ENCODE data around the gene UGT1A3.
"Not testable (repeated sequence)": the region's sequence is repeated elsewhere in the genome, so short reads cannot be mapped to it uniquely, and the experiment has no call there.

Gene UGT1A3

GRCh38 chr2:233728723-233729301 is at the start of gene UGT1A3:
Gene UGT1A3 (plus strand): TSS chr2:233729042. CDS start chr2:233729127, 85 bp downstream.
- no peak for DNase-seq

GRCh38 chr2:233679196-233679595 is 49.6 kb upstream of the UGT1A3 start:
- DNase-seq: no peak

DNA sequence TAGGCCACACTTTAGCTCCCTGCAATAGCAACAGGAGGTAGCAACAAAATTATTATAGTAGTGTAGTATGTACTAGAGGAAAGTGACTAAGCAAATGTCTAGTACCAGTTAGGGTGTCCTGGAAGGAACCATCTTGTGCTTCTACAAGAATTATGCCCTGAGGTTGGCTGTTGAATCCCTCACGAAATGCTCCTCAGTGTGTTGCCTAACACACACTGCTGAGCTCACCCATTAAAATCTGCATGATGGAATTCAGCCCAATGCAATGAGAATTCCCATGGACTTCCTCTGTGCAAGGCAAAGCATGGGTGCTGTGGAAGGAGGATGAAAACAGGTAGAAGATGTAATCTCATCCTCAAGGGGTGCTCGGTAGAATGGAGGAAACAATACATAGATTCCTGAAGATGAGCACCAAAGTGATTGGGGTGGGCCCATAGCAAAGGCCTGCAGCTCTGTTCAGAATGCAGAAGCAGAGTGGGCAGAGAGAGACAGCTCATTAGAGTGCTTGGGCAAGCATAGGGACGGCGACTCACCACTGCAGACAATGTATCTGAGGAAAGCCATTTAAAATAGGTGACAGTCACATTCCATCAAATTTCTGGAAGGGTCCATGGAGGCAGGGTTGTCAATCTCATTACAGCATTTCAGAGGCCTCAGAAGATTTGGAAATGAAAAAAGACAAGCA is 48.3 kb upstream of the UGT1A3 start:
- DNase-seq: no peak

DNA sequence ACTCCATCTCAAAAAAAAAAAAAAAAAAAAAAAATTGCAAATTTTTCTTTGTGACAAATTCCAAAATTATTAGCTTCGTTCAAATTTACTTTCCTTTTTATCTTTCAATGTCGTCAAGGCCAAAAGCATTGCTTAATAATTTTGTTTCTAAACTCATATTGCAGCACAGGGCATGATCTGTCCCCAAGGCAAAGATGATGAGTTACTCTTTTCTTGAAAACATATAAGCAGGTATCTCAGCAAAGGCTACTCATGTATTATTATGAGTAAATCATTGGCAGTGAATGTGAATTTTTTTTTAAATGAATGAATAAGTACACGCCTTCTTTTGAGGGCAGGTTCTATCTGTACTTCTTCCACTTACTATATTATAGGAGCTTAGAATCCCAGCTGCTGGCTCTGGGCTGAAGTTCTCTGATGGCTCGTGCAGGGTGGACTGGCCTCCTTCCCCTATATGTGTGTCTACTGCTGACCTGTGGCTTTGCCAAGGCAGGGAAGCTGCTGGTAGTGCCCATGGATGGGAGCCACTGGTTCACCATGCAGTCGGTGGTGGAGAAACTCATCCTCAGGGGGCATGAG is 47.2 kb upstream of the UGT1A3 start, which contains the start of gene UGT1A7:
Gene UGT1A7, plus strand, starts transcription at position 381 of the 579 bp plus-strand sequence. Its CDS starts 37 bp downstream, at position 418.
- DNase-seq: no peak

DNA sequence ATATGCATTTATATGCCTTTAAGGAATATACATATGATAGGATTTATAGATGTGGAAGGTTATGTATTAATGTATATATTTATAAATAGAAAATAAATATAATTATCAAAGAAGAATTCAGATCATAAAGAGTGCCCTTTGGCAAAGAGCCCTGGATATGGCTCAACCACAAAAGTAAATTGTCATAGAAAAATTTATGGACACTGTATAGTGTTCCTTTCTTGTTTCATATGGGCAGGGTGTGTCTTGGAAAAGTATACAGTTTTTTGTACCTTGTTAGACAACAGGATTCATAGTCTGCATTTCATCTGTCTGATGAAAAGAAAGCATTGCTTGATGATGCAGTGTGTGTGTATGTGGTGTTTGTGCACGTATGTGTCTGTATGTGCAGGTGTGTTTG is 44.2 kb upstream of the UGT1A3 start:
- DNase-seq: no peak

- DNase-seq: no peak
Measured at GRCh38 chr2:233686928-233687327, 41.9 kb upstream of the UGT1A3 start.

DNA sequence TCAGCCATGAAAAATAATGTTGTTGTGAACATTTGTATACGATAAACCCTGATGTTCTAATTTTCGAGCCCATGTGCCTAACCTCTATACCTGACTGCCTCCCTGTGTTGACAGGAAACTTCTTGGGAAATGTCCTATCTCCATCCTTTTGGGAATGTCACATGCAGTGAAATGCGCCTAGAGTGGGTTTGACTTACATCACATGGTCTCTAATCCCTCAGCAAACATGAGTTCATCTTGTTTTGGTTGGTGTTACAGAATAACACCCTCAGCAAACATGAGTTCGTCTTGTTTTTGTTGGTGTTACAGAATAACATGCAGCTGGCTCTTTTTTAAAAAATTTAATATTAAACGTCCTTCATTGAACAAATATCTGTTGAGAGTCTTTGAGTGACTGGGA is 40.5 kb upstream of the UGT1A3 start:
- DNase-seq: no peak

- DNase-seq: no peak
Measured at GRCh38 chr2:233689031-233689430, 39.8 kb upstream of the UGT1A3 start.

DNA sequence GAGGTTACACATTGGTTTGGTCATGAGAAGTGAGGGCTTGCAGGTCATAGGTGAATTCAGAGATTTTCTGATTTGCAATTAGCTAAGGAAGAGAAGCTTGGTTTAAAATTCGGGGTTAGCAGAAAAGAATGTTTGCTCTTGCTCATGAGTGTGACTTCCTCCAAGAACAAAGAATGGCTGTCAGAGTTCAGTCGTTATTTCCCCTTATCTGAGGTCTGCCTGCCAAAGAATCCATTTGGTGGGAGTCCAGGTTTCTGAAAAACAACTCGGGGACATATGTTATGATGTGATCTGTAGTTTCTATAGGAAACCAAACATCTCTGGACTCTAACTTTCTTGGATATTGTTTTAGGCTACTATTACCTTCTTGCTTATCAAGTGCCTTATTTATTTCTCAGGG is 39.3 kb upstream of the UGT1A3 start:
- DNase-seq: no peak

GRCh38 chr2:233690444-233690843 is 38.4 kb upstream of the UGT1A3 start:
- DNase-seq: no peak

- DNase-seq: no peak
Measured at GRCh38 chr2:233691443-233692433, 37.1 kb upstream of the UGT1A3 start.

DNA sequence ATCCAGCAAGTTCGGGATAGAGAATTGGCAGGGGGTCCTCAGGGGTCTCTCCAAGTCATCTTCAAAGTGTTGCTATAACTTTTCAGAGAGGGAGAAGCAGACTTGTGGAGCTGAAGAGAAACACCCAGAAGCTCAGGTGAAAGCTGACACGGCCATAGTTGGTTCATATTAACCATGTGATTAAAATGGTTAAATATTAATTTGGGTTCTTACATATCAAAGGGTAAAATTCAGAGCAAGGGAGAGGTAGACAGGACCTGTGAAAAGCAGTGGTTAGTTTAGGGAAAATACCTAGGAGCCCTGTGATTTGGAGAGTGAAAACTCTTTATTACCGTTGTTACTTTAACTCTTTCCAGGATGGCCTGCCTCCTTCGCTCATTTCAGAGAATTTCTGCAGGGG is 36.2 kb upstream of the UGT1A3 start, which contains the start of gene UGT1A6:
Gene UGT1A6, plus strand, starts transcription at position 243 of the 400 bp plus-strand sequence. Its CDS starts 115 bp downstream, at position 358.
- no peak for DNase-seq

GRCh38 chr2:233693963-233694362 is 34.9 kb upstream of the UGT1A3 start:
- DNase-seq: no peak

DNA sequence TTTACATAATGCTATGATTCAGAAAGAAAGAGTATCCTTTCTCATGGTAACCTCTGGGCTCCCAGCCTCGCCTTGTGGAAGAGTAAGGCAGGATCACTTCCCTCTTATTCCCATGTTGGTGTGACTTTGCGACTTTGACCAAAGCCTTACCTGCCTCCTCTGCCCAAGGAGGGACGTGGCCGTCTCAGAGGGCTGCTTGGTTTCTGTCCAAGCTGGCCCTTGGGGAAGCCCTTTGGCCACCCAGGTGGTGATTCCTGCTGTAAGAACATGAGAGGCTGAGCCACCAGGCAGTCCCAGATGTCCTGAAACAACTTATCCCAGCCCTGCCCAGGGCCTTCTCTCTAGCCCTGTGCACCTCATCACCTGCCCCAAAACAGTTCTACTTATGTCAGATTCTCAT is 30.1 kb upstream of the UGT1A3 start:
- DNase-seq: no peak

- DNase-seq: no peak
Measured at GRCh38 chr2:233699424-233700027, 29.3 kb upstream of the UGT1A3 start.

DNA sequence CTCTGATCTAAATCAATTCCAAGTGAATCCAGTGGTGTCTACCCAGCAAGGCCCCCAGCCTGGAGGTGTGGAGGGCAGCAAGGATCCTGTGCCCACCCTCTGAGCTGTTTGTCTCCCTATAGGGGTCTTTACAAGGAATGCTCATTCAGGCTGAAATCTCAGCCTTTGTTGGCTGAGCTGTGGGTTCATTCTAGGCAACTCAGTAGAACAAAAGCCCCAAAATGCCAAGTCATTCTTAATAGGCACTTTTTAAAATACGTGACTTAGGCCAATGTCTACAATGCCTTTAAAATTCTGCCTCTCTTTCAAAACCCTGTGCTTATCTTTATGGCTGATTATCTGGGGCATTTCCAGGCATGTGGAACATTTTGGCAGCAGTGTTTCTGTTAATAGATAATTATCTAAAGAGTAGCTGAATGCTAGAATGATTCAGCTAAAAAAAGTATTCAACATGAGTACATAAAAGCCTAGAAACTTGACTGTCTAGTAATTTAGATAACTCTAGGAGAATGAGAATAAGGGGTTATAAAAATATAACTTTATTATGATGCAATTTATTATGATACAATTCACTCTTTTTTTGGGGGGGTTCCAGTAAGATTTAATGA is 28.7 kb upstream of the UGT1A3 start:
- DNase-seq: no peak

DNA sequence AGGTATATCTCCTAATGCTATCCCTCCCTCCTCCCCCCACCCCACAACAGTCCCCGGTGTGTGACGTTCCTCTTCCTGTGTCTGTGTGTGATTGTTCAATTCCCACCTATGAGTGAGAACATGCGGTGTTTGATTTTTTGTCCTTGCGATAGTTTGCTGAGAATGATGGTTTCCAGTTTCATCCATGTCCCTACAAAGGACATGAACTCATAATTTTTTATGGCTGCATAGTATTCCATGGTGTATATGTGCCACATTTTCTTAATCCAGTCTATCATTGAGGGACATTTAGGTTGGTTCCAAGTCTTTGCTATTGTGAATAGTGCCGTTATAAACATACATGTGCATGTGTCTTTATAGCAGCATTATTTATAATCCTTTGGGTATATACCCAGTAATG is 28.0 kb upstream of the UGT1A3 start:
- DNase-seq: not testable (repeated sequence)

DNA sequence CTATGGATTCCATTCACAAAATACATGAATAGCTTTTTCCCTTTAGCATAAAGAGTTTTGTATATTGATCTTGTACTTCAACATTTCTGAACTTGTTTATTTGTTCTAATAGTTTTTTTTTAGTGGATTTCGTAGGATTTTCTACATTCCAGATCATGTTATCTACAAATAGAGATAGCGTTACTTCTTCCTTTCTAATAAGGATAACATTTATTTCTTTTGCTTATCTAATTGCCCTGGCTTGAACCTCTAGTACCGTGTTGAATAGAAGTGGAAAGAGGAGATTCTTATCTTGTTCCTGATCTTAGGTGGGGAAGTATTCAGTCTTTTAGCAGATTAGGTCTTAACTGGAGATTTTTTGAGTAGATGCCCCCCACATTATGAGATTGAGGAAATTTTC is 26.6 kb upstream of the UGT1A3 start:
- DNase-seq: no peak

- no peak for DNase-seq
Measured at GRCh38 chr2:233705911-233706506, 22.8 kb upstream of the UGT1A3 start.

GRCh38 chr2:233706720-233707119 is 22.1 kb upstream of the UGT1A3 start:
- DNase-seq: no peak

DNA sequence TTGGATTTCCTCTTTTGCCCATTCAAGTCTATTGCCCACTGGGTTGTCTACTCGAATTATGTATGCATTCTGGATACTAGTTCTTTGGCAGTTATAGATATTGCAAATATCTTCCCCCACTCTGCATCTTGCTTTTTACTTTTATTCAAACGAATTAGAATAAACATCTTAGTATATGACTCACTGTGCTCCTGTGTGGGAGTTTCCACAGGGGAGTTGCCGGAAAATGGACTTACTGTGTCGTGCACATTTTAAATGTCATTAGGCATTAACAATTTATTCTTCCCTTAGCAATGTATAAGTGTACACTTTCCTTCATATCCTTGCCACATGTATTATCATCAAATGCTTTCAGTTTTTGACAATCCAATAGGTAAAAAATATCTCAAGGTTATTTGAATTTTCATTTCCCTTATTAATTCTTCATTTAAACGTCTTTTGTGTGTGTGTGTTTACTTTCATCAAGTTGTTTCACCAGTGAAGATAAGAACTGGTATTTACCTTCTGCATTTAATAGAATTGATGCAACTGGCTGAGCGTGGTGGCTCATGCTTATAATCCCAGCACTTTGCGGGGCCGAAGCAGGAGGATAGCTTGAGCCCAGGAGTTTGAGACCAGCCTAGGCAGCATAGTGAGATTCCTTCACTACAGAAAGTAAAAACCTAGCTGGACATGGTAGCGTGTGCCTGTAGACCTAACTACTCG is 20.8 kb upstream of the UGT1A3 start:
- no peak for DNase-seq
